OCI-LY1 (cell line): Measurements from ENCODE around the gene GPRC5B.

Experiments used
- H2AFZ ChIP-seq: fragments of 200-600 bp; sonication (generic), shearing (Covaris generic); 2 replicates; pipeline ENCODE4 v1.6.0; 2014; ENCODE audit warnings: antibody characterized with exemption, mild to moderate bottlenecking, low read length
- H3F3A ChIP-seq: fragments of 200-600 bp; sonication (generic), shearing (Covaris generic); 2 replicates; pipeline ENCODE4 v1.6.0; 2014; ENCODE audit warnings: mild to moderate bottlenecking, antibody characterized with exemption, low read length, moderate library complexity; ENCODE audit not compliant: insufficient read depth
- H3K27ac ChIP-seq: fragments of 200-600 bp; sonication (generic); 2 replicates; pipeline ENCODE4 v1.5.1; 2014; ENCODE audit warnings: low read length, mixed run types, mild to moderate bottlenecking, low read depth; ENCODE audit not compliant: poor library complexity, severe bottlenecking
- H3K27me3 ChIP-seq: fragments of 200-600 bp; sonication (generic); 2 replicates; pipeline ENCODE4 v1.6.0; 2014; ENCODE audit warnings: antibody characterized with exemption, mild to moderate bottlenecking, low read length, moderate library complexity; ENCODE audit not compliant: insufficient read depth
- H3K36me3 ChIP-seq: fragments of 200-600 bp; sonication (generic); 2 replicates; pipeline ENCODE4 v1.6.1; 2014; ENCODE audit warnings: mild to moderate bottlenecking, antibody characterized with exemption, low read length, moderate library complexity, mixed read lengths; ENCODE audit not compliant: insufficient read depth
- H3K4me1 ChIP-seq: fragments of 200-600 bp; sonication (generic); 2 replicates; pipeline ENCODE4 v1.5.1; 2014; ENCODE audit warnings: mild to moderate bottlenecking, low read length, moderate library complexity; ENCODE audit not compliant: insufficient read depth, severe bottlenecking
- H3K4me2 ChIP-seq: fragments of 200-600 bp; sonication (generic), shearing (Covaris generic); 2 replicates; pipeline ENCODE4 v1.6.1; 2014; ENCODE audit warnings: low read length
- H3K4me3 ChIP-seq: fragments of 200-600 bp; sonication (generic); 2 replicates; pipeline ENCODE4 v1.5.1; 2014; ENCODE audit warnings: low read length, low read depth, mild to moderate bottlenecking, mixed read lengths; ENCODE audit not compliant: poor library complexity, severe bottlenecking
- H3K79me2 ChIP-seq: fragments of 200-600 bp; shearing (Covaris generic); 2 replicates; pipeline ENCODE4 v1.6.1; 2016; ENCODE audit warnings: mixed run types, low read length, mixed read lengths; ENCODE audit not compliant: insufficient read depth
- H3K9ac ChIP-seq: fragments of 200-600 bp; sonication (generic), shearing (Covaris generic); 2 replicates; pipeline ENCODE4 v1.6.1; 2014; ENCODE audit warnings: mild to moderate bottlenecking, low read length, mixed read lengths
- H3K9me2 ChIP-seq: fragments of 200-600 bp; sonication (generic), shearing (Covaris generic); 2 replicates; pipeline ENCODE4 v1.6.1; 2014; ENCODE audit warnings: low read depth, mild to moderate bottlenecking, low read length, mixed read lengths
- H3K9me3 ChIP-seq: fragments of 200-600 bp; shearing (Covaris generic); 2 replicates; pipeline ENCODE4 v1.6.1; 2014; ENCODE audit warnings: low read length, mixed read lengths
- H4K20me1 ChIP-seq: fragments of 200-600 bp; sonication (generic), shearing (Covaris generic); 2 replicates; pipeline ENCODE4 v1.6.0; 2016; ENCODE audit warnings: mild to moderate bottlenecking, low read length; ENCODE audit not compliant: insufficient read depth
- CTCF ChIP-seq: fragments of 200-600 bp; sonication (generic), shearing (Covaris generic); IDR thresholded peaks from 2 replicates; pipeline ENCODE4 v1.5.1; 2017; ENCODE audit warnings: mild to moderate bottlenecking, antibody characterized with exemption, low read length, moderate library complexity, mixed read lengths
- EZH2 ChIP-seq: fragments of 200-600 bp; sonication (generic), shearing (Covaris generic); IDR thresholded peaks from 2 replicates; pipeline ENCODE4 v1.8.0; 2017; ENCODE audit warnings: borderline replicate concordance, mixed run types, mild to moderate bottlenecking, antibody characterized with exemption, low read length, moderate library complexity, mixed read lengths

The GPRC5B gene

GRCh38 chr16:19841184-19841583, 43.5 kb downstream of the GPRC5B start:
- Histone ChIP-seq H3F3A (no peaks in the 10 kb centered on the region), H4K20me1 (no peaks in the 10 kb centered on the region), H3K9me3 (no peaks in the 10 kb centered on the region), H3K4me3 (no peak overlapping the region), H3K36me3 (no peaks in the 10 kb centered on the region), H3K4me2 (no peak overlapping the region), H3K27me3 (no peaks in the 10 kb centered on the region), H3K4me1 (no peaks in the 10 kb centered on the region), H2AFZ (no peak overlapping the region), H3K9me2 (no peaks in the 10 kb centered on the region), H3K9ac (no peak overlapping the region), H3K27ac (no peak overlapping the region), H3K79me2 (no peaks in the 10 kb centered on the region)
- no peak for TF ChIP-seq EZH2
- TF ChIP-seq CTCF = no peak

DNA sequence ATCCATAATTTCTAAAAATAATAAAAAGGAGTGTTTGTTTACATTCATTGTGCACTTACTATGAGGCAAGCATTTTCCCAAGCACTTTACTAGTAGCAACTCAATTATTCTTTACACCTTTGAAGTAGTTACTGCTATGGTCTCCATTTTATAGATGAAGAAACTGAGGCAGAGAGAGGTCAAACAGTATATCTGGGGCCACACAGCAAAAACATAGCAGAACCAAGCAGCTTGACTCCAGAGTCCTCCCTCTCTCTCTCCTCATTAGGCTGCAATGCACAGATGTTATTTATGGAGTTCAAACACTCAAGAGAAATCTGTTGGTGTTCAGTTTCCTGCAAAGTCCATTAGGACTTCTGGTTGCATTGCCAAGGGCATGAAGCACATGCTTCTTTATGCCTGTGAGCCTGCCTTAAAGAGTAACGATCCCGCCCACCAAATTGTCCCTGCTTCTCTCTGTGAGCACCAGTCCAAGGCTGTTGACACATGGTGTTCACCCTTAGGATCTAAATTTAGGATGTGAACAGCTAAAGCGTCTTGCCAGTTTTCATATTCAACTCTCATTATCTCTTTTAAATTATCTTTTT, 44.0 kb downstream of the GPRC5B start:
- no peaks in the 10 kb centered on the region for H3K27me3 ChIP-seq
- H4K20me1 ChIP-seq = no peaks in the 10 kb centered on the region
- no peaks in the 10 kb centered on the region for H3K79me2 ChIP-seq
- no peaks in the 10 kb centered on the region for H3K36me3 ChIP-seq
- no peaks in the 10 kb centered on the region for H3F3A ChIP-seq
- TF ChIP-seq EZH2 (no peak), CTCF (no peak)
- H3K27ac ChIP-seq = no peak overlapping the region
- no peaks in the 10 kb centered on the region for H3K9me2 ChIP-seq
- no peak overlapping the region for H3K4me2 ChIP-seq
- no peaks in the 10 kb centered on the region for H3K4me1 ChIP-seq
- H3K9ac ChIP-seq = no peak overlapping the region
- H3K4me3 ChIP-seq = no peak overlapping the region
- H2AFZ ChIP-seq = no peak overlapping the region
- no peaks in the 10 kb centered on the region for H3K9me3 ChIP-seq

GRCh38 chr16:19837984-19838707, 46.5 kb downstream of the GPRC5B start:
- Histone ChIP-seq H3K4me2 (no peak overlapping the region), H3K27me3 (no peaks in the 10 kb centered on the region), H2AFZ (no peak overlapping the region), H4K20me1 (no peaks in the 10 kb centered on the region), H3F3A (no peaks in the 10 kb centered on the region), H3K9me2 (no peaks in the 10 kb centered on the region), H3K27ac (no peak overlapping the region), H3K79me2 (no peaks in the 10 kb centered on the region), H3K9me3 (no peaks in the 10 kb centered on the region), H3K4me1 (no peaks in the 10 kb centered on the region), H3K4me3 (no peak overlapping the region), H3K36me3 (no peaks in the 10 kb centered on the region), H3K9ac (no peak overlapping the region)
- TF ChIP-seq EZH2 (no peak), CTCF (no peak)
